Measurements from ENCODE around the gene TRAPPC12.

Gene TRAPPC12

DNA sequence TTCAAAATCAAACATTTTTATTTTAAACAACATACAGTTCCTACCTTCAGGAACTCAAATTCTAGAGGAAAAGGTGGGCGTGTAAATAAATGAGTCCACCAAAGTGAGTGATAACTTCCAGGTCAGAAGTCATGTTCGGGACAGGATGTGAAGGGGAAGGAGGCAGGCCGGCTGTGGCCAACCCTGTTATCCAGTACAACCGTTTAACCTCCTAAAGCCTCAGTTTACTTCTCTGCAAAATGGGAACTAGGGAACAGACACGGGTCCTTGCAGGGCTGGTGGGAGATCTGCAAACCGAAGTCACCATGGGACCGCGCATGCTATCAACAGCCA, 2.2 kb upstream of the TRAPPC12 start:
- H4K91ac ChIP-seq (ENCODE audit: low read length) = peak overlapping the region; percentile 98
- WGBS = 0% methylated on average over 7 of the region's 8 CpGs

DNA sequence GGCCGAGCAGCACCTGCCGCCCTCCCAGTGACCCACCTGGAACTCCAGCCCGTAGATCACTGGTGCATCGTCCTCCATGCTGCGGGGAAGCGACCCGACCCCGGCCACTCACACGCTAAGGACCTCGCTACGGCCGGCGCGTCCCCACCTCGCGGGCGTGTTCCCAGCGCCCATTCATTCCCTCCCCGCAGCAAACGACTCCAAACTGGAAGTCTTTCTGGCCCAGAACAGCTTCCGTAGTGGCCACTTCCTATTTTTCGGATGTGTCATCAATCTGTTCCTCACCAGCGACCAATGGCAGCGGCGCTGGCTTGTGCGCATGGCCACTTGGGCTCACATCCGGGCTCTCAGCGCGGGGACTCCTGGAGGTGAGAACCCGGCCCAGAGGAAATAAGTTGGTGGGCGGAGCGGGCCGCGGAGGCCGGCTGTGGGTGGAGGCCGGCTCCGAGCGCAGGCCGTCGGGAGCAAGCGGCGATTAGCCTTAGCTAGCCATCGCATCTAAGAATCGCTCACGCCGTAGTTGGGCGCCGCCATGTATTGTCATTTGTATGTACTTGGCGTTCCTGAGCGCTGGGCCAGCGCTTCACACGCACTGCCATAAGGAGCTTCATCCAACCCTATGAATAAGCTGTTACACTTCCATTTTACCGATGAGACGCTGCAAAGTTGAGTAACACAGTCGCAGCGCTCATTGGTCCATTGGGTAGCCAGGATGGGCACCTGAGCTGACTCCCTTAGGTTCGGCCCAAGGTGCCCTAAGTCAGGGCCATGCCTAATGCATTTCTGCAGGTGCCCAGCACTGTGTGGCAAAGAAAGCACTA, 1.7 kb upstream of the TRAPPC12 start, which contains the start of gene EIPR1:
Gene EIPR1, minus strand, starts transcription at position 207 of the 821 bp plus-strand sequence. Its CDS starts 129 bp downstream, at position 78.
- peak within 1 kb of the TSS; percentile 97 for H2AFZ ChIP-seq (ENCODE audit: low read depth, low read length)
- peak within 1 kb of the TSS in 1 of 2 experiments; percentile 52 for H3K23ac ChIP-seq (ENCODE audit: low read length in 2 of 2)
- no peaks in the 10 kb centered on the region for H3K9me3 ChIP-seq (ENCODE audit: control insufficient read depth, low read length)
- peak within 1 kb of the TSS; percentile 98 for H4K91ac ChIP-seq (ENCODE audit: low read length)
- H2BK5ac ChIP-seq (ENCODE audit: low read depth, low read length, poor library complexity, severe bottlenecking) = no peak within 1 kb of the TSS
- H3K27me3 ChIP-seq (ENCODE audit: control insufficient read depth in 1 of 2, insufficient read depth in 1 of 2, low read length in 2 of 2) = no peaks in the 10 kb centered on the region
- H4K8ac ChIP-seq (ENCODE audit: low read length) = peak within 1 kb of the TSS; percentile 99
- peak; percentile 99 for DNase-seq
- H3K27ac ChIP-seq (ENCODE audit: low read length, poor library complexity, severe bottlenecking) = peak within 1 kb of the TSS; percentile 85
- H2AK5ac ChIP-seq (ENCODE audit: low read length, severe bottlenecking) = peak within 1 kb of the TSS; percentile 66
- H3K79me1 ChIP-seq (replicated peaks; ENCODE audit: low read length, poor library complexity, severe bottlenecking) = peaks cover 13% of the 10 kb centered on the region
- no peak within 1 kb of the TSS for H2BK15ac ChIP-seq (ENCODE audit: low read depth, poor library complexity, severe bottlenecking)
- peak within 1 kb of the TSS; percentile 83 for H3K9ac ChIP-seq (ENCODE audit: low read length)
- H3K18ac ChIP-seq (ENCODE audit: low read depth in 1 of 2, low read length in 2 of 2) = peak within 1 kb of the TSS; percentile 95 to 97
- H2BK12ac ChIP-seq (ENCODE audit: low read length in 2 of 2) = peak within 1 kb of the TSS; percentile 25 to 28
- 6% methylated on average over 57 of the region's 57 CpGs for WGBS
- peak within 1 kb of the TSS in 1 of 2 experiments; percentile 92 for H3K14ac ChIP-seq (ENCODE audit: low read length in 2 of 2)
- H3K4ac ChIP-seq (ENCODE audit: low read depth in 1 of 2, low read length in 2 of 2) = peak within 1 kb of the TSS; percentile 75 to 89
- peaks cover 3 to 19% of the 10 kb centered on the region in 2 experiments for H3K36me3 ChIP-seq (ENCODE audit: control insufficient read depth in 1 of 2, insufficient read depth in 2 of 2, low read depth in 1 of 2, low read length in 2 of 2)
- peak within 1 kb of the TSS; percentile 98 to 99 for H3K4me3 ChIP-seq (ENCODE audit: insufficient read depth in 1 of 2, low read depth in 1 of 2, low read length in 2 of 2)
- H3K4me1 ChIP-seq (ENCODE audit: control insufficient read depth, insufficient read depth, low read depth, low read length) = peaks cover 14% of the 10 kb centered on the region
- peak within 1 kb of the TSS; percentile 66 for H3K4me2 ChIP-seq (ENCODE audit: low read length, poor library complexity, severe bottlenecking)
- peak within 1 kb of the TSS; percentile 77 for H2BK120ac ChIP-seq (ENCODE audit: low read depth, low read length)

More for the DNA sequence above, 2.2 kb upstream of the TRAPPC12 start:
- H3K9me3 ChIP-seq (ENCODE audit: control insufficient read depth, low read length) = no peaks in the 10 kb centered on the region
- peak overlapping the region; percentile 95 to 97 for H3K18ac ChIP-seq (ENCODE audit: low read depth in 1 of 2, low read length in 2 of 2)
- H3K23ac ChIP-seq (ENCODE audit: low read length in 2 of 2) = peak overlapping the region in 1 of 2 experiments; percentile 52
- no peak overlapping the region for H2BK15ac ChIP-seq (ENCODE audit: low read depth, poor library complexity, severe bottlenecking)
- H3K4me2 ChIP-seq (ENCODE audit: low read length, poor library complexity, severe bottlenecking) = peak overlapping the region; percentile 66
- peaks cover 3 to 14% of the 10 kb centered on the region in 2 experiments for H3K36me3 ChIP-seq (ENCODE audit: control insufficient read depth in 1 of 2, insufficient read depth in 2 of 2, low read depth in 1 of 2, low read length in 2 of 2)
- H3K9ac ChIP-seq (ENCODE audit: low read length) = peak overlapping the region; percentile 83
- H3K79me1 ChIP-seq (replicated peaks; ENCODE audit: low read length, poor library complexity, severe bottlenecking) = peaks cover 9% of the 10 kb centered on the region
- H2BK5ac ChIP-seq (ENCODE audit: low read depth, low read length, poor library complexity, severe bottlenecking) = no peak overlapping the region
- DNase-seq = peak; percentile 60
- no peak overlapping the region for H2BK12ac ChIP-seq (ENCODE audit: low read length in 2 of 2)
- H3K4me1 ChIP-seq (ENCODE audit: control insufficient read depth, insufficient read depth, low read depth, low read length) = peaks cover 13% of the 10 kb centered on the region
- H3K27ac ChIP-seq (ENCODE audit: low read length, poor library complexity, severe bottlenecking) = peak overlapping the region; percentile 69
- H2BK120ac ChIP-seq (ENCODE audit: low read depth, low read length) = peak overlapping the region; percentile 77
- peak overlapping the region; percentile 2 for H2AK5ac ChIP-seq (ENCODE audit: low read length, severe bottlenecking)
- peak overlapping the region; percentile 73 to 89 for H3K4ac ChIP-seq (ENCODE audit: low read depth in 1 of 2, low read length in 2 of 2)
- peak overlapping the region; percentile 97 for H2AFZ ChIP-seq (ENCODE audit: low read depth, low read length)
- H3K14ac ChIP-seq (ENCODE audit: low read length in 2 of 2) = peak overlapping the region in 1 of 2 experiments; percentile 92
- H3K27me3 ChIP-seq (ENCODE audit: control insufficient read depth in 1 of 2, insufficient read depth in 1 of 2, low read length in 2 of 2) = no peaks in the 10 kb centered on the region
- peak overlapping the region; percentile 99 for H4K8ac ChIP-seq (ENCODE audit: low read length)
- peak overlapping the region; percentile 98 to 99 for H3K4me3 ChIP-seq (ENCODE audit: insufficient read depth in 1 of 2, low read depth in 1 of 2, low read length in 2 of 2)

DNA sequence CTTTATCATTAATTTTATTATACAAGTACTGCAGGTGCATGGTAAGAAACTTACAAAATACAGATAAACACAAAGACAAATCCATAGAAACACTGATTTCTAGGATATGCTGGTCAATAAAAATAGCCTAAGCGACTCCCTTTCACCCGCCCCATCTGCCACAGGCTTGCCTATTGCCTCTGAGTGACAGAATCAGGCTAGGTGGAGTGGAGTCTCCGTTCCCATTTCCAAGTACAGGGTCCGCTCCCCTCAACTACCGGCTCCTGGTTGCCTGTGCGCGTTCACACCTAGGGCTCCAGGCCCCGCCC, 201 bp upstream of the TRAPPC12 start:
- peak overlapping the region; percentile 77 for H3K4me2 ChIP-seq (ENCODE audit: low read length, poor library complexity, severe bottlenecking)
- H2BK5ac ChIP-seq (ENCODE audit: low read depth, low read length, poor library complexity, severe bottlenecking) = no peak overlapping the region
- H3K14ac ChIP-seq (ENCODE audit: low read length in 2 of 2) = no peak overlapping the region
- DNase-seq = no peak
- WGBS = 3% methylated on average over 8 of the region's 8 CpGs
- peak overlapping the region; percentile 99 for H3K9ac ChIP-seq (ENCODE audit: low read length)
- H2AK5ac ChIP-seq (ENCODE audit: low read length, severe bottlenecking) = no peak overlapping the region
- H3K9me3 ChIP-seq (ENCODE audit: control insufficient read depth, low read length) = no peaks in the 10 kb centered on the region
- peak overlapping the region; percentile 90 to 98 for H3K4me3 ChIP-seq (ENCODE audit: insufficient read depth in 1 of 2, low read depth in 1 of 2, low read length in 2 of 2)
- no peak overlapping the region for H2BK15ac ChIP-seq (ENCODE audit: low read depth, poor library complexity, severe bottlenecking)
- peak overlapping the region; percentile 71 for H3K27ac ChIP-seq (ENCODE audit: low read length, poor library complexity, severe bottlenecking)
- no peak overlapping the region for H4K91ac ChIP-seq (ENCODE audit: low read length)
- peak overlapping the region; percentile 67 for H2BK120ac ChIP-seq (ENCODE audit: low read depth, low read length)
- H3K23ac ChIP-seq (ENCODE audit: low read length in 2 of 2) = no peak overlapping the region
- H3K4ac ChIP-seq (ENCODE audit: low read depth in 1 of 2, low read length in 2 of 2) = peak overlapping the region in 1 of 2 experiments; percentile 34
- peaks cover 6 to 26% of the 10 kb centered on the region in 2 experiments for H3K36me3 ChIP-seq (ENCODE audit: control insufficient read depth in 1 of 2, insufficient read depth in 2 of 2, low read depth in 1 of 2, low read length in 2 of 2)
- no peaks in the 10 kb centered on the region for H3K27me3 ChIP-seq (ENCODE audit: control insufficient read depth in 1 of 2, insufficient read depth in 1 of 2, low read length in 2 of 2)
- H3K4me1 ChIP-seq (ENCODE audit: control insufficient read depth, insufficient read depth, low read depth, low read length) = peaks cover 14% of the 10 kb centered on the region
- peak overlapping the region; percentile 31 to 66 for H3K18ac ChIP-seq (ENCODE audit: low read depth in 1 of 2, low read length in 2 of 2)
- peaks cover 15% of the 10 kb centered on the region for H3K79me1 ChIP-seq (replicated peaks; ENCODE audit: low read length, poor library complexity, severe bottlenecking)
- no peak overlapping the region for H2BK12ac ChIP-seq (ENCODE audit: low read length in 2 of 2)
- H2AFZ ChIP-seq (ENCODE audit: low read depth, low read length) = peak overlapping the region; percentile 8
- peak overlapping the region; percentile 94 for H4K8ac ChIP-seq (ENCODE audit: low read length)

DNA sequence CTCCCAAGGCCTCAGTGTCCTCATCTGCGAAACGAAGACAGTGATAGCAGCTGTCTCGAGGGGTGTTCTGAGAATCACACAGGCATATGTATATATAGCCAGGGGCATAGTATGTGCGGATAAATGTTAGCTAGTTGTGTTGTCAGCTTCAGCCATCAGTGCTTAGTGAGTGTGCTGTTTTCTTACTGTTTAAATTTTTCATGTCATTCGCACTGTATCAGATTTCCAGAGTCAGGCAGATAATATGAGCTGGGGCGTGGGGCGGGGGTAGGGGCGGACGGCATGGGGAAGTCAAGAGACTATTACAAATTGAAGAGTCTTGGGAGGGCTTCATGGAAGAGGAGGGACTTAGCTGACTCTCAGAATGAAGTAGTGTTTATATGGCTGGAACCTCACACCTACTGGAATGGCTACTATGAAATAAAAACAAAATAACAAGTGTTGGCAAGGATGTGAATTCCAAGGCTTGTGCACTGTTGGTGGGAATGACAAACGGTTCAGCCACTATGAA, 7.0 kb downstream of the TRAPPC12 start:
- H2AFZ ChIP-seq (ENCODE audit: low read depth, low read length) = no peak overlapping the region

More for the DNA sequence above, 7.0 kb downstream of the TRAPPC12 start:
- Histone ChIP-seq H2BK12ac (ENCODE audit: low read length in 2 of 2) (no peak overlapping the region), H3K4me2 (ENCODE audit: low read length, poor library complexity, severe bottlenecking) (no peak overlapping the region), H3K27me3 (ENCODE audit: control insufficient read depth in 1 of 2, insufficient read depth in 1 of 2, low read length in 2 of 2) (no peaks in the 10 kb centered on the region), H3K9ac (ENCODE audit: low read length) (no peak overlapping the region), H3K27ac (ENCODE audit: low read length, poor library complexity, severe bottlenecking) (no peak overlapping the region), H3K79me1 (replicated peaks; ENCODE audit: low read length, poor library complexity, severe bottlenecking) (peaks cover 37% of the 10 kb centered on the region), H3K4me1 (ENCODE audit: control insufficient read depth, insufficient read depth, low read depth, low read length) (peaks cover 2% of the 10 kb centered on the region), H2BK120ac (ENCODE audit: low read depth, low read length) (no peak overlapping the region), H2AK5ac (ENCODE audit: low read length, severe bottlenecking) (no peak overlapping the region), H2BK5ac (ENCODE audit: low read depth, low read length, poor library complexity, severe bottlenecking) (no peak overlapping the region), H4K8ac (ENCODE audit: low read length) (no peak overlapping the region), H3K9me3 (ENCODE audit: control insufficient read depth, low read length) (no peaks in the 10 kb centered on the region), H3K18ac (ENCODE audit: low read depth in 1 of 2, low read length in 2 of 2) (no peak overlapping the region), H4K91ac (ENCODE audit: low read length) (no peak overlapping the region), H3K14ac (ENCODE audit: low read length in 2 of 2) (no peak overlapping the region), H3K23ac (ENCODE audit: low read length in 2 of 2) (no peak overlapping the region), H3K4ac (ENCODE audit: low read depth in 1 of 2, low read length in 2 of 2) (no peak overlapping the region), H3K36me3 (ENCODE audit: control insufficient read depth in 1 of 2, insufficient read depth in 2 of 2, low read depth in 1 of 2, low read length in 2 of 2) (peaks cover 32 to 66% of the 10 kb centered on the region in 2 experiments), H3K4me3 (ENCODE audit: insufficient read depth in 1 of 2, low read depth in 1 of 2, low read length in 2 of 2) (no peak overlapping the region), H2BK15ac (ENCODE audit: low read depth, poor library complexity, severe bottlenecking) (no peak overlapping the region)
- DNase-seq = no peak
- WGBS = 99% methylated on average over 9 of the region's 10 CpGs

Data from mesenchymal stem cell (in vitro differentiated cells and primary cell).